K562 (cell line): Measurements from ENCODE around the gene RALY. TPM values are rescaled to one million over a fixed set of nuclear protein-coding genes. Genes with fewer than 3 reads are reported as not detected.
A peak's percentile ranks its signal among the peaks of the same experiment; 100 is the strongest.

Experiments used
- ARID2 ChIP-seq: fragments of 450-650 bp; IDR thresholded peaks from 2 replicates; pipeline ENCODE4 v1.6.1; 2017; ENCODE audit warnings: antibody characterized with exemption, mild to moderate bottlenecking
- DDX20 ChIP-seq: fragments of 450-650 bp; IDR thresholded peaks from 2 replicates; pipeline ENCODE4 v1.6.1; 2016; ENCODE audit warnings: missing genetic modification characterization, low read depth, mild to moderate bottlenecking, missing compliant biosample characterization, moderate library complexity
- E2F8 ChIP-seq: fragments of 450-650 bp; IDR thresholded peaks from 2 replicates; pipeline ENCODE4 v1.7.1; 2018; ENCODE audit warnings: mild to moderate bottlenecking, low read depth; ENCODE audit not compliant: partially characterized antibody
- FOXK2 ChIP-seq, 2 experiments: fragments of 450-650 bp; IDR thresholded peaks in 1 of 2; conservative IDR thresholded peaks in 1 of 2; 2 replicates each; pipeline ENCODE4 v1.6.1; 2016; ENCODE audit warnings: low read depth in 2 of 2, mild to moderate bottlenecking in 1 of 2
- GABPB2 ChIP-seq: fragments of 250-450 bp; sonication (Bioruptor Pico); conservative IDR thresholded peaks from 2 replicates; pipeline ENCODE4 v1.5.1; 2021; ENCODE audit warnings: mild to moderate bottlenecking
- GATAD2A ChIP-seq: fragments of 450-650 bp; IDR thresholded peaks from 2 replicates; pipeline ENCODE4 v1.6.1; 2017
- HDAC8 ChIP-seq: fragments of 450-650 bp; IDR thresholded peaks from 2 replicates; pipeline ENCODE4 v1.6.1; 2016; ENCODE audit warnings: mild to moderate bottlenecking, missing genetic modification characterization, moderate library complexity, missing compliant biosample characterization
- POLR2AphosphoS5 ChIP-seq: IDR thresholded peaks from 2 replicates; pipeline ENCODE4 v1.6.1; 2011; ENCODE audit warnings: mild to moderate bottlenecking, low read depth, low read length, moderate library complexity; ENCODE audit not compliant: control insufficient read depth, insufficient read depth
- POLR2G ChIP-seq: fragments of 200-400 bp; formaldehyde crosslinking; IDR thresholded peaks from 2 replicates; pipeline ENCODE4 v1.6.1; 2017; ENCODE audit warnings: low read depth, mild to moderate bottlenecking, antibody characterized with exemption, low read length, moderate library complexity
- POLR3A ChIP-seq: IDR thresholded peaks from 2 replicates; pipeline ENCODE4 v1.6.1; 2011; ENCODE audit warnings: borderline replicate concordance, mild to moderate bottlenecking, moderate library complexity; ENCODE audit not compliant: insufficient read length, insufficient read depth; ENCODE audit errors: extremely low read depth
- SOX6 ChIP-seq: fragments of 450-650 bp; IDR thresholded peaks from 2 replicates; pipeline ENCODE4 v1.6.1; 2014; ENCODE audit warnings: mild to moderate bottlenecking
- TSC22D4 ChIP-seq: fragments of 450-650 bp; IDR thresholded peaks from 2 replicates; pipeline ENCODE4 v1.6.1; 2016; ENCODE audit warnings: missing genetic modification characterization, missing biosample characterization, control low read depth
- U2AF2 ChIP-seq: fragments of 200-400 bp; formaldehyde crosslinking; optimal IDR thresholded peaks from 2 replicates; pipeline ENCODE3; 2017; ENCODE audit warnings: low read depth, mild to moderate bottlenecking, low read length
- VEZF1 ChIP-seq: fragments of 200-800 bp; sonication (Bioruptor generic); IDR thresholded peaks from 2 replicates; pipeline ENCODE4 v1.6.1; 2017; ENCODE audit warnings: missing genetic modification characterization, missing compliant biosample characterization
- XRCC3 ChIP-seq: fragments of 450-650 bp; IDR thresholded peaks from 2 replicates; pipeline ENCODE4 v1.6.1; 2017; ENCODE audit warnings: mild to moderate bottlenecking, moderate library complexity
- ZNF41 ChIP-seq: fragments of 250-450 bp; sonication (Bioruptor Pico); conservative IDR thresholded peaks from 2 replicates; pipeline ENCODE4 v1.4.0; 2020; ENCODE audit warnings: mild to moderate bottlenecking
- ZNF639 ChIP-seq, 2 experiments: fragments of 200-800 bp in 1 of 2; sonication (Bioruptor generic) in 1 of 2; sonication (generic) in 1 of 2; formaldehyde crosslinking in 1 of 2; IDR thresholded peaks in 1 of 2; conservative IDR thresholded peaks in 1 of 2; 2 replicates each; pipeline versions ENCODE4 v1.5.0 to v1.6.1; 2016 to 2020; ENCODE audit warnings: missing compliant biosample characterization in 1 of 2, missing genetic modification characterization in 1 of 2, missing genetic modification reagents in 1 of 2
- ZNF655 ChIP-seq: fragments of 250-450 bp; sonication (Bioruptor Pico); IDR thresholded peaks from 2 replicates; pipeline ENCODE4 v1.5.0; 2021
- ZNF77 ChIP-seq: fragments of 250-450 bp; sonication (Bioruptor Pico); IDR thresholded peaks from 2 replicates; pipeline ENCODE4 v1.5.0; 2020
- ZNF79 ChIP-seq: fragments of 250-450 bp; sonication (Bioruptor Pico); IDR thresholded peaks from 2 replicates; pipeline ENCODE4 v1.4.0; 2020; ENCODE audit warnings: low read depth, mild to moderate bottlenecking, moderate library complexity
- polyA plus RNA-seq, 8 experiments: library from polyadenylated mRNA; depleted of rRNA in 4 of 8; stranded (reverse) in 5 of 8; unstranded in 3 of 8; fragments of >200 nt; fragmentation: Nextera tagmentation in 2 of 8; fragmentation: Illumina TruSeq in 1 of 8; extraction: Ambion mirVana in 2 of 8; extraction: Trizol in 1 of 8; gene quantifications; 2 replicates each; pipeline versions ENCODE4 v1.2.1 to v1.2.3, GENCODE V29; 2011 to 2014; ENCODE audit warnings: inconsistent platforms in 1 of 8, missing spikeins in 1 of 8
- total RNA-seq, 7 experiments: library from RNA; depleted of rRNA in 6 of 7; stranded (reverse); fragments of >200 nt in 6 of 7; fragmentation: Illumina TruSeq in 2 of 7; extraction: Trizol in 2 of 7; gene quantifications; 2 replicates each; pipeline versions ENCODE4 v1.2.1 to v1.2.3, GENCODE V29; 2011 to 2021; ENCODE audit warnings: low replicate concordance in 1 of 7

The RALY gene
- total and polyA plus RNA-seq, 9 of the 15 experiments (the other 6 are each of a cell fraction or from before 2014, with no cell fraction given), result 0.80 to 207 (median 128) TPM

GRCh38 chr20:34085544-34086040 is 91.9 kb downstream of the RALY start (continued):
- TF ChIP-seq E2F8 (no peak), SOX6 (peak; percentile 73), ZNF77 (CRISPR knock-in tag) (no peak), POLR2AphosphoS5 (peak; percentile 89), DDX20 (tag) (no peak), FOXK2 (conservative IDR thresholded peaks at IDR 0.05 in 1 of 2, IDR thresholded peaks at IDR 0.05 in 1 of 2; ENCODE audit: low read depth in 2 of 2) (peak; percentile 87 to 90), HDAC8 (no peak), ARID2 (no peak), POLR2G (no peak), XRCC3 (no peak), TSC22D4 (tag) (no peak), U2AF2 (no peak), VEZF1 (peak; percentile 71), ZNF639 (CRISPR knock-in tag; conservative IDR thresholded peaks at IDR 0.05 in 1 of 2, IDR thresholded peaks at IDR 0.05 in 1 of 2) (0 out of 4 replicates have a peak, but pooled peaks of 1 of the 2 experiments have one; percentile 27), GABPB2 (CRISPR knock-in tag) (no peak), GATAD2A (peak; percentile 71; the same call in 1 of the 2 replicates), ZNF41 (CRISPR knock-in tag) (no peak), ZNF79 (CRISPR knock-in tag) (no peak), ZNF655 (CRISPR knock-in tag) (no peak), POLR3A (no peak)
